Measurements from ENCODE around the gene SHBG. TPM values are rescaled to one million over a fixed set of nuclear protein-coding genes. Genes with fewer than 3 reads are reported as not detected.
A peak's percentile ranks its signal among the peaks of the same experiment; 100 is the strongest.
"Not testable (repeated sequence)": the region's sequence is repeated elsewhere in the genome, so short reads cannot be mapped to it uniquely, and the experiment has no call there.

Gene SHBG, protein sequence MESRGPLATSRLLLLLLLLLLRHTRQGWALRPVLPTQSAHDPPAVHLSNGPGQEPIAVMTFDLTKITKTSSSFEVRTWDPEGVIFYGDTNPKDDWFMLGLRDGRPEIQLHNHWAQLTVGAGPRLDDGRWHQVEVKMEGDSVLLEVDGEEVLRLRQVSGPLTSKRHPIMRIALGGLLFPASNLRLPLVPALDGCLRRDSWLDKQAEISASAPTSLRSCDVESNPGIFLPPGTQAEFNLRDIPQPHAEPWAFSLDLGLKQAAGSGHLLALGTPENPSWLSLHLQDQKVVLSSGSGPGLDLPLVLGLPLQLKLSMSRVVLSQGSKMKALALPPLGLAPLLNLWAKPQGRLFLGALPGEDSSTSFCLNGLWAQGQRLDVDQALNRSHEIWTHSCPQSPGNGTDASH
- 0.36 TPM for polyA plus RNA-seq (2013, experiment 1 of 2; ENCODE audit: insufficient read length)
- polyA plus RNA-seq (2013, experiment 2 of 2; ENCODE audit: insufficient read length) = 0.30 TPM

DNA sequence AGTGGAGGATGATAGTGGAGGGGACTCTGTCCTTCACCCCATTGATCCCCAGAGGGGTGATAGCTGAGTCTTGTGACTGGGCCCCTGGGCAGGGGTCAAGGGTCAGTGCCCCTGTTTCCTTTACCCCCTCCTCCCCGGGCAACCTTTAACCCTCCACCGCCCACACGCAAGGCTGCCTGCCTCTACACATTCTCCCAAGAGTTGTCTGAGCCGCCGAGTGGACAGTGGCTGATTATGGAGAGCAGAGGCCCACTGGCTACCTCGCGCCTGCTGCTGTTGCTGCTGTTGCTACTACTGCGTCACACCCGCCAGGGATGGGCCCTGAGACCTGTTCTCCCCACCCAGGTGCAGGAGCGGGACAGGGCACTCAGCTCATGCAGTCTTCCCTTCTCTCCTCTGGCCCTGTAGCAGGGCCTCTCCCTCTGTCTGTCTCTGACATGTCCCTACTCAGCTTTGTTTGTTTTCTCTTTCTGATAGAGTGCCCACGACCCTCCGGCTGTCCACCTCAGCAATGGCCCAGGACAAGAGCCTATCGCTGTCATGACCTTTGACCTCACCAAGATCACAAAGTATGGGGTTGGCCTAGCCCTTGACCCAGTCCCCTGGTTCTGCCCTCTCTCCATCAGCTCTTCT, at the start of gene SHBG:
TSS of gene SHBG (plus strand) at position 197 of the 633 bp plus-strand sequence. CDS start at position 235, 38 bp downstream.
- no peak for DNase-seq

DNA sequence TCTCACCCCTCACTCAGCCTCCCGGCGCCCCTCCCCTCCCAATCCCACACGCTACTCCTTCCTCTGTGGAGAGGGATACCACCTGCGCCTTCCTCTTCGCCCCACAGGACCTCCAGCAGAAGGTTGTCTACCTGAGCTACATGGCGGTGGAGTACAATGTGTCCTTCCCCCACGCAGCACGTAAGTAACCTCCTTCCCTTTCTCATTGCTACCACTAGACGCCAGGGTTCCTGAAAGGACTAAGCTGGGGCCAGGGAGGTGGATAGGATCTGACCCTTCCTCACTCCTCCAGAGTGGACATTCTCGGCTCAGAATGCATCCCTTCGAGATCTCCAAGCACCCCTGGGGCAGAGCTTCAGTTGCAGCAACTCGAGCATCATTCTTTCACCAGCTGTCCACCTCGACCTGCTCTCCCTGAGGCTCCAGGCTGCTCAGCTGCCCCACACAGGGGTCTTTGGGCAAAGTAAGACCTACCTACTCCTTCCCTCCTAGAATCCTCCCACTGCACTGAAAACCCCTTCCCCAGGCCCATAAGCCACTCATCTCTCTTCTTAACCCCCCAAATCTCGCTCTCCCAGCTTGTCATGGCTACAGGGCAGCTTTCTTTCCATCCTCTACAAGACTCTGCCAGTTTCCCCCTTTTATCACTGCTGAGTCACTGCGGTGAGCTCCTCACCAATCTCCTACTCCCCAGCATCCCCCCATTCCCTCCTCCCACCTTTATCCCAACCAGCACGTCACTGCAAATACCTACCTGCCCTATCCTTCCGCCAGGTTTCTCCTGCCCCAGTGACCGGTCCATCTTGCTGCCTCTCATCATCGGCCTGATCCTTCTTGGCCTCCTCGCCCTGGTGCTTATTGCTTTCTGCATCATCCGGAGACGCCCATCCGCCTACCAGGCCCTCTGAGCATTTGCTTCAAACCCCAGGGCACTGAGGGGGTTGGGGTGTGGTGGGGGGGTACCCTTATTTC, 49.0 kb upstream of the SHBG start:
- no peak for DNase-seq

DNA sequence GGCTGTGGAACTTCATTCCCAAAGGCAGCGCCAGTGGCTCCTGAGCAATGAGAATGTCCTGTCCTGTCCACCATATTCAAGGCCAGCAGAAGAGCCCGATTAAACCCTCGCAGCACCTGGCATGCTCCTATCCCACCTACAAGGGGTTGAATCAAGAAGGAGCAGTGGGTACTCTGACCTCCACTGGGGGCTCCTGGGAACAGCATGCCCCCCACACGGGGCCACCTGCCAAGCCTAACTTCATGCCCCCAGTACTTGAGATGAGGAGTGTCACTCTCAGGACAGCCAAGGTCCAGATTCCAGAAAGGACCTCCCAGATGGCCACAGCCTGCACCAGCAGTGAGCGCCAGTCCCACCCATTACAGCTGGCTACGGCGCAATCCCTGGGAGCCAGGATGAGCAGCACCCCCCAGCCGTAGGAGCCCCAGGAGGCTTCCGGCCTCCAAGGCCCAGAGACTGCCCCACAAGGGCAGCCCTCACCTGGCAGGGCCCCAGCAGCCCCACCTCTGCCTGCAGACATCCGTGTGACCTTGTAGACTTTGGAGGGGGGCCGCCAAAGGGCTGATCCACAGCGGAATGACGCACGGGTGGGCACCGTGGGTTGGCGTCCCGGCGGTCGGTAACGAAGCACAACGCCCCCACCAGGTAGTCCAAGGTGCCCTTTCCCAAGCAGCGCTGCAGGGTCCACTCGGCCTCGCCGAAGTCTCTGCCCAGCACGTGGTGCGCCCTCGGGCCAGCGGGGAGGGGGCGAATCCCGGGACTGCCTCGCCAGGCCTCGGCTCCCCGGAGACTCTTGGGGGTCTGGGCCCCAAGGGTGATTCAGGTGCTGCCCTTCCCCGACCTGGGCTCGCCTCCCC, 47.3 kb upstream of the SHBG start:
- no peak for DNase-seq

DNA sequence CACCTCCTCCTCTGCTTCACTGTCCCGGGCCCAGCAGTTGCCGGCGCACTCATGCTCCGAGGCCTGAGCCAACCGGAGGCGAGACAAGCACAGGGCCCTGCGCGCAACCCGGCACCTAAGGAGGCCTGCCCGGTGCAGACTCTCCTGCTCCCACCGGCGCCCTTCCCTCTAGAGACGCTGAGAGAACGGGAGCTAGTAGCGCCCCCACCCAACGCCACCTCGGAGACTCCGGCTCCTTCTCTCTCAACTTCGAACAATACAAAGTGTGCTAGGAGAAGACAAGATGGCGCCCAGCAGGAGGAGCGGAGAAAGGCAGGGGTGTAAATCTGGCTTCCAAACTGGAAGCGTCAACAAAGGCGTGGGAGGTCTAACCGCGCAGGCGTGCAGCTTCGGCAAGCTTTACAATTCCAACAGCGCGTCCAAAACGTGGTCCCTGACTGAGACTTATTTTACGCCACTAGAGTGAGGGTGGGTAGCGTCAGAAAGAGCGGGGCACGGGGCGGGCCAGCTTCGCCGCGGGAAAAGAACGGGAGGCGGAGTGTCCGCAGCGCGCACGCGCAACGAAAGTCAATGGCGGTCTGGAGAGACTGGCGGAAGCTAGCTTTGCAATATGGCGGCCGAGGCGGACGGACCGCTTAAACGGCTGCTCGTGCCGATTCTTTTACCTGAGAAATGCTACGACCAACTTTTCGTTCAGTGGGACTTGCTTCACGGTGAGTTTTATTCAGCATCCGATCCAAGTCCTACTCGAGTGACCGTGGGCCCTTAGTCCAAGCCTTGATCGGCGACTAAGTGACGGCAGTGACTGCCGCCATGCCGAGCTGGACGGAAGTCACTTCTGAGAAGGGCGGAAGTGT, 46.5 kb upstream of the SHBG start, which contains the start of gene MPDU1:
TSS of gene MPDU1 (plus strand) at position 600 of the 857 bp plus-strand sequence. CDS start at position 611, 11 bp downstream.
- peak; percentile 98 for DNase-seq

DNA sequence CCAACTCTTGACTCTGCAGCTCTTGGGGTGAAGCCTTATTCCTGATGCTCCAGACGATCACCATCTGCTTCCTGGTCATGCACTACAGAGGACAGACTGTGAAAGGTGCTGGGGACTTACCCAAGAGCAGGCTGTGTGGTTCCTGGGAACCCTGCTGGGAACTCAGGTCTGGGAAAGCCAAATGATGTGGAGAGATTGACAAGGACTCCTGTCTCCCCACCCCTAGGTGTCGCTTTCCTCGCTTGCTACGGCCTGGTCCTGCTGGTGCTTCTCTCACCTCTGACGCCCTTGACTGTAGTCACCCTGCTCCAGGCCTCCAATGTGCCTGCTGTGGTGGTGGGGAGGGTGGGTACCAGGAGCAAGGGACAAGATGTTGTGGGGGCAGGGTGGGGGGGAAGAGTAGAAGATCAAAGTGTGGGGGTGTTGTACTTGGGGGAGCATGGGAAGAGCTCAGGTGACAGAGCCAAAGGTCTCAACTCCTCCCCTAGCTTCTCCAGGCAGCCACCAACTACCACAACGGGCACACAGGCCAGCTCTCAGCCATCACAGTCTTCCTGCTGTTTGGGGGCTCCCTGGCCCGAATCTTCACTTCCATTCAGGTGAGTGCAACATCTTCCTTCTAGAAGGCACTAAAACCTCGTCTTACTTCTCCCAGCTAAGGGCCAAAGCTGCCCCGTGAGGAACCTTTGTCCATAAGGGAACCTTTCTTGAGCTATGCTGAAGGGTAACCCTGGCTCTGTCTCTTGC, 43.1 kb upstream of the SHBG start:
- DNase-seq = no peak

DNA sequence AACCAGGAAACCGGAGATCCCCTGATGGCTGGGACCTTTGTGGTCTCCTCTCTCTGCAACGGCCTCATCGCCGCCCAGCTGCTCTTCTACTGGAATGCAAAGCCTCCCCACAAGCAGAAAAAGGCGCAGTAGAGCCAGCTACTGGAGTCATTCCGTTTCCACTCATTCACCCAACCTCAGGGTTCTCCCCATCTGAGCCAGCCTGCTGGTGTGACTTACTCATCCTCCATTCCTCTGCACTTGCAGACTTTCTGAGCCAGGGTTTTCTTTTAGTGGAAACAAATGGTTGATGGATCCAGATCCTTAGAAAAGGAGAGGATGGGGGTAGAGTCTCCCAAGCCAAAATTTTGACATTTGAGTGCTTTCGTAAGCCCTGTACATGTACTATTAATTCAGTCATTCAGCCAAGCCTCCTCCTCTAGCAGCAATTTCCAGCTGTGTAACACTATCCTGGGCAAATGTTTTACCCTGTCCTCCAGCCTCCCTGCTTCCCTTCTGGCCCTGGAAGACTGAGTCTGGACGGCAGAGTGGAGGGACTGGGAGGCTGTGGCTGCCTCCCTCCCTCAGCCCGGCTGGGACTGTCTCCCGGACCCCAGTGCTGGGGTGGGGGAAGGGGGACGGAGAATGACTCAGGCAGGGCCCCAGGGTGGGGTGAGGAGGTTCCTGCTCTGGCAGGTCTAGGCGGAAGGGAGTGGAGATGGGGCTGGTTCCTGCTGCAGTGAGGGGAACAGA, 42.3 kb upstream of the SHBG start:
- peak; percentile 91 for DNase-seq

DNA sequence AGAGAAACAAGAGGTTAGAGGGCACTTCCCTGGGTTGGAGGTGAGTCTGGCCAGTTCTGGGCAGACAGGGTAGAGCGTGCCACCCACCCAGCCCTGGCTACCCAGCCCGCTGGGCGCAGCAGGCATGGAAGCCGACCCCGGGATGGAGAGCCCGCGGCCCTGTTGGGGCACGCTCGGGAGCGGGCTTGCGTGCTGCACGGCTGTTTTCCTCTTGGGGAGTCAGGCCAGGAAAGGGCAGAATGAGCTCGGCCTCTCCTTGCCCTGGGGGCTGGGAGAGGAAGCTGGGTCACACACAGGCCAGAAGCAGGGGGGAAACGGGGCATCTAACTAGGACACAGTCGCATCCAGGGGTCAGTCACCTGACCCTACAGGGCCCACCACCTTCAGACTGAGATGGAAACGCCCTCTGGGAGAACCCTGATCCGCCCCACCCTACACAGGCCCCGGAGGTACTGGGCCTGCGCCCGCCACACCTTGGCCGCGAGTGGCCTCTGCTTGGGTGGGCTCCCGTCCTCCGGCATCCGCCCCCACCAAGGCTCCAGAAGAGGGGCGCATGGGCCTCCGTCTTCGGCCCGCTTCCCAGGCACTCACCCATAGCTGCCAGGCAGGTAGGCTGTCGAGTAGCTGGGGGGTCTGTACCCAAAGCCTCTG, 41.3 kb upstream of the SHBG start:
- no peak for DNase-seq

DNA sequence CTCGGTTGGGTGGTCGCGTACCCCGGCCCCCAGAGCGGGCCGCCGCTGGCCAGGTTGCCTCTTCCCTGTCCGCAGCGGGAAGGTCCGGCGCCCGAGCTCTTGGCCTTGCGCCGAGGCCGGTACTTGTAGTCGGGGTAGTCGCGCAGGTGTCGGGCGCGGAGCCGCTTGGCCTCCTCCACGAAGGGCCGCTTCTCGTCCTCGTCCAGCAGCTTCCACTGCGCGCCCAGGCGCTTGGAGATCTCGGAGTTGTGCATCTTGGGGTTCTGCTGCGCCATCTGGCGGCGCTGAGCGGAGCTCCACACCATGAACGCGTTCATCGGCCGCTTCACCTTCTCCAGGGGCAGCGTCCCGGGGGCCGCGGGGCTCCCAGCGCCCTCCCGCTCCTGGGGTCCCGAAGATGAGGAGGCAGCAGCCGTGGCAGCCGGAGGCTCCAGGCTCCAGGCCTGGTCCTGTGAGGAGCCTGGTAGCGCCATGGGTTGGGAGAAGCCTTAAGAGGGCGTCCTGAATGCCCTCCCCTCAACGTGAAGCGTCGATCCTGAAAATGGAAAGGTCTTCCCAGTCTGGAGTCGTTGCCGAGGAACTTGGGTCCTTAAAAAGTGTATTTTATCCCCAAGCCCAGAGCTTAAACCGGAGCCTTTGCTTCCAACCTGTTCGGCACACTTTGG, 40.6 kb upstream of the SHBG start:
- peak; percentile 82 for DNase-seq

DNA sequence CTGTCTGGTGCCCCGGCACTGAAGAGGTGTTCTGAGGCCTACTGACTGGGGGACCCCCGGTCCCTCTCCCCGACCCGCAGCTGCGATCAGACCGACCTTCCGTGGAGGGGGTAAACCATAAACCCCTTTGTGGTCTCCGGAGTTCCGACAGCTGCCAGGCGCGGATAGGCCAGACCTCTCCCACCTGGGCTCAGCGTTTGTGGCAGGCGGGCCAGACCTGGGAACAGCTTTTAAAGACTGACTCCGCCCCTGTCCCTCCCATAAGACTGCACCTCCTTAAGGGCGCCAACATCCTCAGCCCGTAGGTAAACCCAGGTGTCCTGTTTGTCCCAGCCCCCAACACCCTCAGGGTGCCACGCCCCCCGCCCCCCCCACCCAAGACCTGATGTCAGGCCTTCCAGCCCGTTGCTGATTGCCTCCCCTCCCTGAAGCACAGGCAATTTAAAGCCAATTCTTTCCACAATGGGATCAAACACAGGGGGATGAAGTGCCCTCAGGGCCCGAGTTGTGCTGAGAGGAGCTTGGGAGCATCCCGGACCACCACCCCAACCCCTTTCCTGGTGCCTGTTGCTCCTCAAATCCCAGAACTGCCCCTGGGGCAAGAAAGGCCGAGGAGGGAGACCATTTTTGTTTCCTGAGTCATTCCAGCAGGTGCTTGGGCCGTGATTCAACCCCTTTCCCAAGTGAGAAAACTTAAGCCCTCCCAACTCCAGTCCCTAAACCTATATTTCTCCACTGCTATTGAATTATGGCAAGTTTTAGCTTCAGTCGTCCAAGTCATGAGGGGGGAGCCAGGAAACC, 39.8 kb upstream of the SHBG start, which contains the start of gene SOX15:
TSS of gene SOX15 (minus strand) at position 204 of the 801 bp plus-strand sequence. CDS start 418 bp downstream, outside the sequence.
- no peak for DNase-seq

DNA sequence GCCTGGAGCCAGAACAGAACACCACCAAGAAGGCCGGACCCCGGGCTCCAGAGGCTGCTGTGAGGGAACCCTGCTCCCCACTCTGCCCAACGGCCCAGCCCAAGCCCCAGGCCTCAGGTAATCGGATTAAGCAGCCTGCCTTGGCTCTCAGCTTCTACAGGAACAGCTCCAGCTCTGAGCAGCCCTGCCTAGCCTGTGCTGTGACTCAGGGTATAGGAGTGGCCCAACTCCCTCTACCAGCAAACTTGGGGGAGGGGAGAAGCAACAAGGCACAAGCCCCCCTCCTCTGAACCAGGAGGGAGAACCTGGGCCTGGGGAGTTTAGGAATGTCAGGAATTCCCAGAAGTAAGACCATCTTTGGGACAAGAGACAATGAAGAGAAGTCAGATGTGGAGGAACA, 39.2 kb upstream of the SHBG start:
- DNase-seq = peak; percentile 55

DNA sequence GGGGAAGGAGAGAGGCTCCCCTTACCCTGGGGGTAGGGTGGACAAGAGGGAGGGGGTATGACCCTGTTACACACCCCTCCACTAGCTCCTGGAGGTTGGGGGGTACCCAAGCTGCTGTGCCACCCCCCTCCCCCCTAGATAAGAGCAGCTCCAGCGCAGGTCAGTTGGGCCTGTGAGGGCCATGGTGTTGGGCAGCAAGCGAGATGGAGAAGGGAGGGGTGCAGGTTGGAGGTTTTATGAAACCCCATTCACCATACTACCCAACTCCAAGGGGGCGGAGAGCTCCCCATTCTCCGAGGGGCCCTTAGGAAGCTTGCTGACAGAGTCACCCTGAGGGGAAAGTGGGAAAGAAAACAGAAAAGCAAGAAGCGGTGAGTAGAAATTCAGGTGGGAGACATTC, 38.3 kb upstream of the SHBG start:
- no peak for DNase-seq

DNA sequence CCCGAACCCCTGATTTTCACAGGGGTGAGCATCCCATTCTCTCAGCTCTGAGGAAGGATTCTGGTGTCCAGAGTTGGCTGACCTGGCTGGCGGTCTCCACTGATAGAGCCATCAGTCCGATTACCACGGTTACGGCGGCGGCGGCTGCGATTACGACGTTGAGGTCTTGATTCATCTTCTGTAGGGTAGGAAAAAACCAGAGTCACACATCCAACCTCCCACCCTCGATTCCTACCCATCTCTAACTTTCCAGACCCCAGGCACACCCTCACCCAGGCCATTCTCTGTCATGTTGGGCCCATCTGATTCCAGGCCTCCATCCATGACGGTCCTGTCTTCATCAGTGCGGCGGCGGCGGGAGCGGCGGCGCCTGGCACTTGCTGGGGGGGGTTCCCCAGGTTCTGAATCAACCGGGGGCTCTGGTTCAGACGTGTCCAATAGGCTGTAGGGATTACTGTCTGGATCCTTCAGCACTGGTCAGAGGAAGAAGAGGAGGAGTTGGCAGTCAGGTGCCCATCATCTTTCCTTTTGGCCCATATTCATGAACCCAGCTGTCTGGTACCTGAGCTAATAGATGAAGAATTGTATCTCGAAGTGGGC, 37.4 kb upstream of the SHBG start:
- no peak for DNase-seq

DNA sequence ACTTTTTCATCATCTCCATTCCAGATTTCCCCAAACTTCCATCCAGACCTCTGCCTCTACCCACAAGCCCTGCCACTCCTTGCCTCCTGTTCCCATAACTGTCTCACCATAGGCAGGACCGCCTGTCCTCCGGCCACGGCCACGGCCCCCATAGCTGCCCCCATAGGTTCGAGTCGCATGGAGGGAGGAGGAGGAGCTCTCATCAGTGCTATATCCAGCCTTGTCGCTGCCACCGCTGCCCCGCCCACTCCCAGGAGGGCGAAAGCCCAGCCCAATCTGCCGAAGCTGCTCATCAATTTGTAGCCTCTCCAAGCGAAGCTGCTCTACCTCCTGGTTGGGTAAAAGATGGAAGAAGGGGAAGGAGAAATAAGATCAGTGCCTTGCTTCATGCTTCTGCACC, 36.6 kb upstream of the SHBG start:
- DNase-seq = no peak

DNA sequence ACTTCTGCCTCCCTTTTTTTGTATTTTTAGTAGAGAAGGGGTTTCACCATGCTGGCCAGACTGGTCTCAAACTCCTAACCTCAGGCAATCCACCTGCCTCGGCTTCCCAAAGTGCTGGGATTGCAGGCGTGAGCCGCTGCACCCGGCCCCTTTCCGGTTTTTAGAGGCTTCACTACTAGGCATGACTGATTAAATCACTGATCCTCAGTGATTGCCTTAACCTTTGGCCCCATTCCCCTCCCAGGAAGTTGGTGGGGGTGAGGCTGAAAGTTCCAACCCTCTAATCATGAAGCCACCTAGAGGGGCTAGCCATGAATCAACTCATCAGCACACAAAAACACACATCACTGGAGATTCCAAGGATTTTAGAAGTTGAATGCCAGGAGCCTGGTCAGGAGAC, 32.4 kb upstream of the SHBG start:
- not testable (repeated sequence) for DNase-seq

DNA sequence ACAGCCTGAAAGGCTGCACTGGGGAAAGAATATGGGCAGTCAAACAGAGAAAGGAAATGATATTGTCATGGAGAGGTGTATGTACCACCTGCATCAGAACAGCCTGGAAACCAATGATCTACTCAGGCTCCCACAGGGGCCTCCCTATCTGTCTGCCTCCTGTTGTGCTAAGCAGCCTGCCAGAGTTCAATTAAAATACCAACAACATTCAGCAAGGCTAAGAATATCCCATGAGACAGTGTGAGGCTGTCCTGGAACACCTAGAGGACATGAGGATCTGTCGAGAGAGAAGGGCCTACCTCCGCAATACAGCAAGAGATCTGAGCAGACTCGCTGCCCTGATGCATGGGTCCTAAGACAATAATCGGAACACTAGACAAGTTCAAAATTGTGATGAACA, 23.7 kb upstream of the SHBG start:
- DNase-seq = no peak

DNA sequence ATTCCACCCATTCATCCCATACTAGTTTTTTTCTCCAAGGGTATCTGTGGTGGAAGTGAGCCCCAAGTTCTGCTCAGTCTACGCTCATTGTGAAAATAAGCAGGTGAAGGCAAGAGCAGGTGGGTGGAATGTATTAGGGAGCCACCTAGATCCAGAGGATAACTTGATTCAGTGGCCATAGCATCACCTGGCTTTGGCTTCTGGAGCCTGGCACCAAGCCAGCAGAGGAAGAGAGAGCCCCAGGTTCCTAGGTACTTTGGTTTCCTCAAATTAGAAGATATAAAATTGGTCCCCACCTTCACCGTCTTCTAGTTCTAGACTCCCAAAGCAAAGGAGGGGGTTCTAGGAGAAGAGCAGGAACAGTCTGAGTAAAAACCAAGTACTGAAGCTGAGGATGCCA, 19.3 kb upstream of the SHBG start:
- DNase-seq = no peak
